Spleen (tissue), 11 donors: ENCODE measurements around the gene RNF166. TPM values are rescaled to one million over a fixed set of nuclear protein-coding genes. Genes with fewer than 3 reads are reported as not detected.

Experiments used
- DNase-seq: peaks from one replicate; pipeline ENCODE4 v3.0.0-alpha.2; 2020
- H3K27ac ChIP-seq, 8 donors: fragments of 200-600 bp; sonication (generic) in 7 of 8; 1 replicate in 4 of 8; 2 replicates in 4 of 8; pipeline versions ENCODE4 v1.5.0 to v1.8.0; 2016 to 2021; ENCODE audit warnings: inconsistent platforms in 4 of 8, mild to moderate bottlenecking in 4 of 8, moderate library complexity in 1 of 8
- H3K27me3 ChIP-seq, 7 donors: fragments of 200-600 bp; sonication (generic) in 6 of 7; replicated peaks in 1 of 7; 1 replicate in 4 of 7; 2 replicates in 3 of 7; pipeline versions ENCODE4 v1.5.0 to v1.8.0; 2016 to 2021; ENCODE audit warnings: inconsistent platforms in 3 of 7, mild to moderate bottlenecking in 1 of 7
- H3K36me3 ChIP-seq, 6 donors: fragments of 200-600 bp; sonication (generic) in 5 of 6; 1 replicate in 4 of 6; 2 replicates in 2 of 6; pipeline versions ENCODE4 v1.5.0 to v1.8.0; 2016 to 2021; ENCODE audit warnings: inconsistent platforms in 2 of 6
- H3K4me1 ChIP-seq, 6 donors: fragments of 200-600 bp; sonication (generic) in 5 of 6; 1 replicate in 3 of 6; 2 replicates in 3 of 6; pipeline versions ENCODE4 v1.5.0 to v1.8.0; 2016 to 2021; ENCODE audit warnings: inconsistent platforms in 3 of 6
- H3K4me3 ChIP-seq, 8 donors: fragments of 200-600 bp; sonication (generic) in 7 of 8; 1 replicate in 4 of 8; 2 replicates in 4 of 8; pipeline versions ENCODE4 v1.5.0 to v1.8.0; 2016 to 2021; ENCODE audit warnings: inconsistent platforms in 4 of 8, mild to moderate bottlenecking in 4 of 8, moderate library complexity in 2 of 8
- H3K9me3 ChIP-seq, 8 donors: fragments of 200-600 bp; sonication (generic) in 7 of 8; 1 replicate in 4 of 8; 2 replicates in 4 of 8; pipeline versions ENCODE4 v1.5.0 to v1.8.0; 2016 to 2021; ENCODE audit warnings: inconsistent platforms in 4 of 8
- POLR2A ChIP-seq, 3 donors: fragments of 450-650 bp; IDR thresholded peaks; one replicate each; pipeline ENCODE4 v1.5.1; 2017; ENCODE audit warnings: antibody characterized with exemption in 3 of 3, mild to moderate bottlenecking in 1 of 3
- POLR2AphosphoS5 ChIP-seq, 3 donors: sonication (generic); formaldehyde crosslinking; IDR thresholded peaks; one replicate each; pipeline ENCODE4 v1.5.1; 2017; ENCODE audit warnings: antibody characterized with exemption in 3 of 3
- whole genome bisulfite sequencing, 5 donors: extraction: QIAGEN DNeasy Blood & Tissue Kit in 3 of 5; methylation state at CpG; one replicate each; pipeline versions ENCODE4 v1.1.5 to v1.1.7; 2013 to 2018; 5-methylcytosine and 5-hydroxymethylcytosine counted together
- intact Hi-C: fragments of 100-400 bp; cut with DNase I; formaldehyde crosslinking; loops from one replicate; pipeline ENCODE4 v1.15.0; 2023; ENCODE audit warnings: low total_unique reads
- polyA plus RNA-seq, 3 donors: library from polyadenylated mRNA; stranded (reverse); fragments of 200-250 nt; gene quantifications; one replicate each; pipeline ENCODE4 v1.2.1, GENCODE V29; 2013
- total RNA-seq, 7 donors: library from RNA; depleted of rRNA in 3 of 7; stranded (reverse); fragments of >200 nt in 3 of 7; fragmentation: NEBNext Ultra II Directional in 4 of 7; extraction: Animal tissue kit (Norgen Biotek cat#: 25700) in 4 of 7; gene quantifications; one replicate each; pipeline versions ENCODE4 v1.1.0 to v1.2.1, GENCODE V29; 2016 to 2021
- TF ChIP-seq, protein P1 (sequence below), 11 experiments: fragments of 200-600 bp in 7 of 11; fragments of 450-650 bp in 4 of 11; sonication (generic) in 4 of 11; IDR thresholded peaks in 8 of 11; conservative IDR thresholded peaks in 3 of 11; 1 replicate in 7 of 11; 2 replicates in 4 of 11; pipeline versions ENCODE4 v1.4.0 to v1.8.0; 2016 to 2021; ENCODE audit warnings: antibody characterized with exemption in 11 of 11, inconsistent platforms in 4 of 11, mild to moderate bottlenecking in 1 of 11
- donor health status: healthy with polysubstance abuse.
- donor health status: DM: no; HTN: no; CAD: no; lungs with moderate emphysema.
- donor health status: DM: no; HTN: no; CAD: no.
- donor health status: Bipolar disorder and iron deficiency.
- donor health status: healthy.
- donor health status: DM: no; HTN: no; CAD: no.
- donor health status: DM: yes; HTN: yes; CAD: no.

The RNF166 gene
- total and polyA plus RNA-seq, 10 donors: 55.7 to 135 (median 98.8) TPM

DNA sequence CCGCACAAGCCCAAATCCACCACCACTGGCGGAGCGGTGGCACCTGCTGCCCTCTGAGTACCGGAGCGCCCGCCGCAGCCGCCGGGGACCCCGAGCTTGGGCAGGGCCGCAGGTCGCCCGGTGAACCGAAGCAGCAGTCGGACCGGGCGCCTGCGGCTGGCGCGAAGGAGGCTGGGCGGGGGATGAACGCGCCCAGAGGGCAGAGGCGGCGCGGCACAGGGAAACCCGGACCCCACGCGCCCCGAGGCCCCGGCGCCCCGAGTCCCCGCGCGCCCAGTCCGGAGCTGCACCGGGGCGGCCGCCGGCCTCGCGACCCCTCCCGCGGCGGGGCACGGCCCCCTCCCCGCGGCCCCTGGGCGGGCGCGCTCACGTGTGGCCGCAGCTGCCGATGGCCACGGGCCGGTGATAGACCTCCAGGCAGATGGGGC lies 393 bp downstream of the RNF166 start:
- Histone ChIP-seq H3K4me3 (peak overlapping the region; percentile 85 to 99 (median 89)), H3K4me1 (peaks cover 53 to 78% (median 68%) of the 10 kb centered on the region in 6 donors), H3K27ac (peak overlapping the region; percentile 77 to 98 (median 94)), H3K36me3 (peaks cover 0 to 23% (median 0%) of the 10 kb centered on the region in 6 donors), H3K27me3 (no peaks in the 10 kb centered on the region), H3K9me3 (no peaks in the 10 kb centered on the region)
- peak; percentile 89 for DNase-seq
- WGBS, 5 donors: 0 to 1% (median 1%) methylated on average over 26 to 57 of the region's 57 CpGs
- intact Hi-C loops: loop anchor here (10.0 kb wide), 2 partner anchors 51 to 131 kb away; partner anchors contain the start of genes CYBA and ZC3H18
- no peak for TF ChIP-seq POLR2A (IDR thresholded peaks at IDR 0.05)
- TF ChIP-seq POLR2AphosphoS5 (IDR thresholded peaks at IDR 0.05): no peak
- TF ChIP-seq, protein P1, sequence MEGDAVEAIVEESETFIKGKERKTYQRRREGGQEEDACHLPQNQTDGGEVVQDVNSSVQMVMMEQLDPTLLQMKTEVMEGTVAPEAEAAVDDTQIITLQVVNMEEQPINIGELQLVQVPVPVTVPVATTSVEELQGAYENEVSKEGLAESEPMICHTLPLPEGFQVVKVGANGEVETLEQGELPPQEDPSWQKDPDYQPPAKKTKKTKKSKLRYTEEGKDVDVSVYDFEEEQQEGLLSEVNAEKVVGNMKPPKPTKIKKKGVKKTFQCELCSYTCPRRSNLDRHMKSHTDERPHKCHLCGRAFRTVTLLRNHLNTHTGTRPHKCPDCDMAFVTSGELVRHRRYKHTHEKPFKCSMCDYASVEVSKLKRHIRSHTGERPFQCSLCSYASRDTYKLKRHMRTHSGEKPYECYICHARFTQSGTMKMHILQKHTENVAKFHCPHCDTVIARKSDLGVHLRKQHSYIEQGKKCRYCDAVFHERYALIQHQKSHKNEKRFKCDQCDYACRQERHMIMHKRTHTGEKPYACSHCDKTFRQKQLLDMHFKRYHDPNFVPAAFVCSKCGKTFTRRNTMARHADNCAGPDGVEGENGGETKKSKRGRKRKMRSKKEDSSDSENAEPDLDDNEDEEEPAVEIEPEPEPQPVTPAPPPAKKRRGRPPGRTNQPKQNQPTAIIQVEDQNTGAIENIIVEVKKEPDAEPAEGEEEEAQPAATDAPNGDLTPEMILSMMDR (IDR thresholded peaks at IDR 0.05 in 8 of 11, conservative IDR thresholded peaks at IDR 0.05 in 3 of 11): no peak

GRCh38 chr16:88705076-88705684 lies 1.0 kb downstream of the RNF166 start:
- H3K27me3 ChIP-seq: no peaks in the 10 kb centered on the region
- H3K36me3 ChIP-seq: peaks cover 0 to 23% (median 0%) of the 10 kb centered on the region in 6 donors
- no peaks in the 10 kb centered on the region for H3K9me3 ChIP-seq
- H3K4me1 ChIP-seq: peaks cover 60 to 84% (median 74%) of the 10 kb centered on the region in 6 donors
- peak overlapping the region; percentile 77 to 98 (median 94) for H3K27ac ChIP-seq
- 20 to 31% (median 25%) methylated on average over 7 to 9 of the region's 9 CpGs for WGBS, 5 donors
- H3K4me3 ChIP-seq: peak overlapping the region; percentile 85 to 99 (median 89)
- intact Hi-C loops: loop anchor here (10.0 kb wide), 2 partner anchors 50 to 130 kb away; partner anchors contain the start of genes CYBA and ZC3H18
- DNase-seq: peak; percentile 86
- TF ChIP-seq POLR2A (IDR thresholded peaks at IDR 0.05): peak in 1 of 3 donors; percentile 33
- TF ChIP-seq, protein P1 (IDR thresholded peaks at IDR 0.05 in 8 of 11, conservative IDR thresholded peaks at IDR 0.05 in 3 of 11): no peak
- TF ChIP-seq POLR2AphosphoS5 (IDR thresholded peaks at IDR 0.05): peak; percentile 28 to 68 (median 54)

DNA sequence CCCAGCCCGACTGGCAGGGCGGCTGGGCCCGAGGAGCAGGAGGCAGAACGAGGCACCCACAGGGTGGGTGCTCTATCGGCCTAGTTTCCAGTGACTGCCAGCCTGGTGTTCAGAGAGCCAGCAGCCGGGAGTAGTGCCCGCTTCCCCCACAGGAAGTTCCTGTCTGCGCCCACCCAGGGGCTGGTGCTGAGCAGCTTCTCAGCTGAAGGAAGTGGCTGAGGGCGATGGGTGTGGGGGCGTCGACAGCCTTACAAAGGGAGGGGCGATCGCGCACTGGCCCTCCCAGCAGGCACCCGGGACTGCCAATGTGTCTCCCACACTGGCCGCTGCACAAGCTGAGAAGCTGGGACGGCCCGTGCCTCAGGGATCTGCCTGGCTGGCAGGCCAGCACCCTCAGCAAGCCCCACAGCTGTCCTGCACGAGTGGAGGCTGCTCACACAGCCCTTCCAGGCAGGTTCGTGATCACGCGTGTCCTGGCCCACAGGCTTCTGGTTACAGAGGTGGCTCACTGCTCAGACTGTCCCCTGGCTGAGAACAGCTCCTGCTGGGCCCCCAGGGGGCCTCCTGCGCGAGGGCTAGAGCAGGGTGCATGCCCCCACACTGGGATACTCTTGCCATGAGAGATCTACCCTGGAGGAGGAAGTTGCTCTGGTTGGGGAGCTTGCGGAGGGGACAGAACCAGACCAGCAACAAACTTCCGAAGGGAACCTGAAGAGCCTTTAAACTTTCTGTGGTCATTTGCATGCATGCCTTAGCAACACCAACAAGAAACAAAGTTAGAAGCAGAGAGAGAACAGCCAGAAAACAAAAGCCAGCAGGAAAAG lies 2.5 kb downstream of the RNF166 start:
- peaks cover 0 to 29% (median 14%) of the 10 kb centered on the region in 6 donors for H3K36me3 ChIP-seq
- WGBS, 5 donors: 9 to 20% (median 12%) methylated on average over 12 to 26 of the region's 26 CpGs
- TF ChIP-seq POLR2A (IDR thresholded peaks at IDR 0.05): no peak
- peak; percentile 81 to 86 (median 86) for TF ChIP-seq POLR2AphosphoS5 (IDR thresholded peaks at IDR 0.05)
- H3K9me3 ChIP-seq: no peaks in the 10 kb centered on the region
- H3K27ac ChIP-seq: peak overlapping the region; percentile 90 to 98 (median 94)
- no peaks in the 10 kb centered on the region for H3K27me3 ChIP-seq
- peaks cover 67 to 94% (median 89%) of the 10 kb centered on the region in 6 donors for H3K4me1 ChIP-seq
- intact Hi-C loops: loop anchor here (10.0 kb wide), 2 partner anchors 49 to 129 kb away; partner anchors contain the start of genes CYBA and ZC3H18
- H3K4me3 ChIP-seq: peak overlapping the region; percentile 22 to 96 (median 86)
- peak; percentile 95 for DNase-seq

GRCh38 chr16:88702371-88703210 lies 3.6 kb downstream of the RNF166 start:
- peak overlapping the region; percentile 22 to 96 (median 86) for H3K4me3 ChIP-seq
- 50 to 67% (median 59%) methylated on average over 27 to 31 of the region's 31 CpGs for WGBS, 5 donors
- H3K4me1 ChIP-seq: peaks cover 71 to 94% (median 93%) of the 10 kb centered on the region in 6 donors
- intact Hi-C loops: loop anchor here (10.0 kb wide), 2 partner anchors 48 to 128 kb away; partner anchors contain the start of genes CYBA and ZC3H18
- no peaks in the 10 kb centered on the region for H3K9me3 ChIP-seq
- H3K36me3 ChIP-seq: peaks cover 0 to 40% (median 25%) of the 10 kb centered on the region in 6 donors
- no peaks in the 10 kb centered on the region for H3K27me3 ChIP-seq
- DNase-seq: peak; percentile 86
- H3K27ac ChIP-seq: peak overlapping the region; percentile 90 to 98 (median 94)
- peak in 1 of 3 donors; percentile 15 for TF ChIP-seq POLR2AphosphoS5 (IDR thresholded peaks at IDR 0.05)
- TF ChIP-seq, protein P1 (IDR thresholded peaks at IDR 0.05 in 8 of 11, conservative IDR thresholded peaks at IDR 0.05 in 3 of 11): no peak
